Muscle layer of colon (tissue), 2 donors: Measurements from ENCODE around the gene HASPIN.
"Not testable (repeated sequence)": the region's sequence is repeated elsewhere in the genome, so short reads cannot be mapped to it uniquely, and the experiment has no call there.

Source experiments
- H3K27ac ChIP-seq: one replicate; pipeline ENCODE4 v1.7.0; 2013; ENCODE audit warnings: low read depth, mild to moderate bottlenecking, low read length, moderate library complexity
- H3K27me3 ChIP-seq, 2 donors: one replicate each; pipeline ENCODE4 v1.7.0; 2013; ENCODE audit warnings: low read length in 2 of 2, mild to moderate bottlenecking in 2 of 2; ENCODE audit not compliant: insufficient read depth in 2 of 2, control insufficient read depth in 1 of 2
- H3K36me3 ChIP-seq: one replicate; pipeline ENCODE4 v1.7.0; 2013; ENCODE audit warnings: mild to moderate bottlenecking, low read length; ENCODE audit not compliant: insufficient read depth
- H3K4me1 ChIP-seq: one replicate; pipeline ENCODE4 v1.7.0; 2013; ENCODE audit warnings: mild to moderate bottlenecking, low read length; ENCODE audit not compliant: insufficient read depth
- H3K4me3 ChIP-seq, 2 donors: one replicate each; pipeline ENCODE4 v1.7.0; 2013; ENCODE audit warnings: low read length in 2 of 2, low read depth in 1 of 2, mild to moderate bottlenecking in 1 of 2, moderate library complexity in 1 of 2
- H3K9ac ChIP-seq: one replicate; pipeline ENCODE4 v1.7.0; 2013; ENCODE audit warnings: low read length
- H3K9me3 ChIP-seq: one replicate; pipeline ENCODE4 v1.7.0; 2013; ENCODE audit warnings: mild to moderate bottlenecking, low read length
- donor health status: abdominal sarcoma.
- donor health status: Adenocarcinoma of cecum.

HASPIN gene

GRCh38 chr17:3699951-3700350 is 23.8 kb upstream of the HASPIN start:
- H3K9me3 ChIP-seq = peaks cover 5% of the 10 kb centered on the region
- no peak overlapping the region for H3K4me3 ChIP-seq
- no peak overlapping the region for H3K9ac ChIP-seq
- no peak overlapping the region for H3K27ac ChIP-seq
- no peaks in the 10 kb centered on the region for H3K36me3 ChIP-seq
- peaks cover 0 to 18% of the 10 kb centered on the region in 2 donors for H3K27me3 ChIP-seq
- H3K4me1 ChIP-seq = no peaks in the 10 kb centered on the region

GRCh38 chr17:3702041-3702539 is 21.6 kb upstream of the HASPIN start:
- not testable (repeated sequence) for H3K36me3 ChIP-seq, H3K9me3 ChIP-seq, H3K4me3 ChIP-seq, H3K27ac ChIP-seq, H3K4me1 ChIP-seq, H3K9ac ChIP-seq, H3K27me3 ChIP-seq

- Histone ChIP-seq H3K9ac (no peak overlapping the region), H3K9me3 (no peaks in the 10 kb centered on the region), H3K4me3 (no peak overlapping the region)
Measured at GRCh38 chr17:3704931-3705717, 18.6 kb upstream of the HASPIN start.

GRCh38 chr17:3705718-3705984 is 18.1 kb upstream of the HASPIN start:
- H3K27me3 ChIP-seq, H3K9me3 ChIP-seq, H3K36me3 ChIP-seq, H3K4me3 ChIP-seq, H3K4me1 ChIP-seq, H3K27ac ChIP-seq, H3K9ac ChIP-seq: not testable (repeated sequence)

More at GRCh38 chr17:3704931-3705717, 18.6 kb upstream of the HASPIN start:
- Histone ChIP-seq H3K4me1 (no peaks in the 10 kb centered on the region), H3K27ac (no peak overlapping the region), H3K27me3 (no peaks in the 10 kb centered on the region), H3K36me3 (no peaks in the 10 kb centered on the region)

- Histone ChIP-seq H3K36me3 (no peaks in the 10 kb centered on the region), H3K27ac (no peak overlapping the region), H3K9ac (no peak overlapping the region), H3K4me3 (no peak overlapping the region), H3K4me1 (no peaks in the 10 kb centered on the region), H3K9me3 (no peaks in the 10 kb centered on the region), H3K27me3 (no peaks in the 10 kb centered on the region)
Measured at GRCh38 chr17:3708366-3708765, 15.3 kb upstream of the HASPIN start.

- Histone ChIP-seq H3K9ac (no peak overlapping the region), H3K9me3 (no peaks in the 10 kb centered on the region), H3K27me3 (no peaks in the 10 kb centered on the region), H3K4me3 (no peak overlapping the region), H3K36me3 (peaks cover 12% of the 10 kb centered on the region), H3K27ac (no peak overlapping the region), H3K4me1 (no peaks in the 10 kb centered on the region)
Measured at GRCh38 chr17:3710951-3711383, 12.7 kb upstream of the HASPIN start.

GRCh38 chr17:3712811-3713463 is 10.8 kb upstream of the HASPIN start:
- H3K9ac ChIP-seq = no peak overlapping the region
- H3K36me3 ChIP-seq = peaks cover 32% of the 10 kb centered on the region
- H3K4me1 ChIP-seq = no peaks in the 10 kb centered on the region
- no peak overlapping the region for H3K27ac ChIP-seq
- no peaks in the 10 kb centered on the region for H3K27me3 ChIP-seq
- H3K9me3 ChIP-seq = no peaks in the 10 kb centered on the region
- no peak overlapping the region for H3K4me3 ChIP-seq

GRCh38 chr17:3715296-3715695 is 8.4 kb upstream of the HASPIN start:
- no peak overlapping the region for H3K9ac ChIP-seq
- H3K27ac ChIP-seq = no peak overlapping the region
- no peaks in the 10 kb centered on the region for H3K4me1 ChIP-seq
- H3K4me3 ChIP-seq = no peak overlapping the region
- H3K9me3 ChIP-seq = no peaks in the 10 kb centered on the region
- no peaks in the 10 kb centered on the region for H3K27me3 ChIP-seq
- H3K36me3 ChIP-seq = peaks cover 44% of the 10 kb centered on the region

- Histone ChIP-seq H3K9me3 (no peaks in the 10 kb centered on the region), H3K27ac (no peak overlapping the region), H3K4me3 (no peak overlapping the region), H3K36me3 (peaks cover 44% of the 10 kb centered on the region), H3K9ac (no peak overlapping the region), H3K4me1 (peaks cover 9% of the 10 kb centered on the region), H3K27me3 (no peaks in the 10 kb centered on the region)
Measured at GRCh38 chr17:3718201-3718600, 5.5 kb upstream of the HASPIN start.

GRCh38 chr17:3719265-3719664 is 4.4 kb upstream of the HASPIN start:
- no peak overlapping the region for H3K9ac ChIP-seq
- H3K4me3 ChIP-seq = no peak overlapping the region
- peaks cover 44% of the 10 kb centered on the region for H3K36me3 ChIP-seq
- H3K27me3 ChIP-seq = no peaks in the 10 kb centered on the region
- H3K9me3 ChIP-seq = no peaks in the 10 kb centered on the region
- H3K27ac ChIP-seq = no peak overlapping the region
- peaks cover 12% of the 10 kb centered on the region for H3K4me1 ChIP-seq

- Histone ChIP-seq H3K27ac (peak overlapping the region; percentile 90), H3K4me1 (peaks cover 15% of the 10 kb centered on the region), H3K9me3 (no peaks in the 10 kb centered on the region), H3K4me3 (peak overlapping the region; percentile 96 to 97), H3K36me3 (peaks cover 14% of the 10 kb centered on the region), H3K9ac (peak overlapping the region; percentile 79), H3K27me3 (no peaks in the 10 kb centered on the region)
Measured at GRCh38 chr17:3722716-3723115, 987 bp upstream of the HASPIN start.

- H3K27me3 ChIP-seq = no peaks in the 10 kb centered on the region
- no peaks in the 10 kb centered on the region for H3K9me3 ChIP-seq
- H3K36me3 ChIP-seq = peaks cover 9% of the 10 kb centered on the region
- H3K4me1 ChIP-seq = peaks cover 15% of the 10 kb centered on the region
- peak overlapping the region; percentile 90 for H3K27ac ChIP-seq
- H3K4me3 ChIP-seq = peak overlapping the region; percentile 96 to 97
- H3K9ac ChIP-seq = peak overlapping the region; percentile 79
Measured at GRCh38 chr17:3723188-3723555, 531 bp upstream of the HASPIN start.
